HFF-Myc (cell line): ENCODE data around the gene KCNJ1.

Experiments used
- DNase-seq: peaks from one replicate; pipeline ENCODE4 v3.0.0-alpha.2; 2011; ENCODE audit warnings: low read depth; ENCODE audit errors: extremely low read depth
- H3K4me3 ChIP-seq: replicated peaks from 2 replicates; pipeline ENCODE4 v1.5.1; 2011; ENCODE audit warnings: low read depth, mild to moderate bottlenecking, control low read depth, low read length
- CTCF ChIP-seq: IDR thresholded peaks from 2 replicates; pipeline ENCODE4 v1.5.1; 2012; ENCODE audit warnings: mild to moderate bottlenecking, low read depth, low read length, control low read depth; ENCODE audit errors: missing control alignments

The KCNJ1 gene

GRCh38 chr11:128882451-128882850, 15.4 kb upstream of the KCNJ1 start:
- no peak overlapping the region for H3K4me3 ChIP-seq
- no peak for TF ChIP-seq CTCF
- DNase-seq = no peak

- DNase-seq = no peak
- TF ChIP-seq CTCF = no peak
- no peak overlapping the region for H3K4me3 ChIP-seq
These were observed 14.1 kb upstream of the KCNJ1 start for GRCh38 chr11:128881221-128881620.

- no peak for DNase-seq
- TF ChIP-seq CTCF = no peak
- H3K4me3 ChIP-seq = no peak overlapping the region
These were observed 12.7 kb upstream of the KCNJ1 start for GRCh38 chr11:128879817-128880216.

GRCh38 chr11:128878455-128878854, 11.4 kb upstream of the KCNJ1 start:
- no peak for DNase-seq
- no peak for TF ChIP-seq CTCF

GRCh38 chr11:128877726-128878125, 10.6 kb upstream of the KCNJ1 start:
- H3K4me3 ChIP-seq = no peak overlapping the region
- TF ChIP-seq CTCF = no peak
- no peak for DNase-seq

More at GRCh38 chr11:128878455-128878854, 11.4 kb upstream of the KCNJ1 start:
- no peak overlapping the region for H3K4me3 ChIP-seq

- TF ChIP-seq CTCF = no peak
- H3K4me3 ChIP-seq = no peak overlapping the region
- no peak for DNase-seq
These were observed 9.1 kb upstream of the KCNJ1 start for GRCh38 chr11:128876133-128876650.

- DNase-seq = no peak
- H3K4me3 ChIP-seq = no peak overlapping the region
- no peak for TF ChIP-seq CTCF
These were observed 7.3 kb upstream of the KCNJ1 start for GRCh38 chr11:128874427-128874826.
